ENCODE measurements around the gene MPRIP. TPM values are rescaled to one million over a fixed set of nuclear protein-coding genes. Genes with fewer than 3 reads are reported as not detected.
A peak's percentile ranks its signal among the peaks of the same experiment; 100 is the strongest.

Gene MPRIP
- total RNA-seq, 1 experiment from 2014 or later, result 140 TPM

DNA sequence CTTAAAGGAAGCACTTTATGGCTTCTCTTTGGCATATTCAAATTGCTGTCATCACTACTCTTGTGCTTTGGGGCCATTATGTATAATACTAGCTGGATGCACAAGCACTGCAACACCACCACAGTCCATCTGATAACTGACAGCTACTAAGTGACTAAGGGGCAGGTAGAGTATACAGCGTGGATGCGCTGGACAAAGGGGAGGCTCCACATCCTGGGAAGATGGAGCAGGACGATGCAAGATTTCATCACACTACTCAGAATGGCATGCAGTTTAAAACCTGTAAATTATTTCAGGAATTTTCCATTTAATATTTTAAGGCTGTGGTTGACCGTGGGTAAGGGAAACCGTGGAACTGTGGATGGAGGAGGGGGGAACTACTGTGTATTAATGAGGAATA is 25.0 kb downstream of the MPRIP start:
- Mint-ChIP-seq H3K27ac (no peak overlapping the region), H3K4me1 (peaks cover 4% of the 10 kb centered on the region; the same call in 1 of the 2 replicates), H3K9me3 (peaks cover 10% of the 10 kb centered on the region), H3K27me3 (ENCODE audit: low read depth) (no peaks in the 10 kb centered on the region), H3K36me3 (peaks cover 7% of the 10 kb centered on the region), H3K4me3 (no peak overlapping the region)
- ATAC-seq (no peak), DNase-seq (ENCODE audit: low spot score) (no peak)
- POLR2A ChIA-PET, result interaction anchor here (0.6 kb wide), 1 partner anchor 45 kb away, joined by 3 read pairs; no protein-coding TSS in a partner anchor
- TF ChIP-seq IRF2 (CRISPR knock-in tag; IDR thresholded peaks at IDR 0.05; ENCODE audit: borderline replicate concordance, low read depth) (no peak), GABPB1 (CRISPR knock-in tag; IDR thresholded peaks at IDR 0.05) (peak; percentile 98)
- CTCF ChIA-PET, result interaction anchor here (0.6 to 1.8 kb wide), 2 partner anchors 43 to 76 kb away, joined by 3 to 4 read pairs; no protein-coding TSS in a partner anchor

DNA sequence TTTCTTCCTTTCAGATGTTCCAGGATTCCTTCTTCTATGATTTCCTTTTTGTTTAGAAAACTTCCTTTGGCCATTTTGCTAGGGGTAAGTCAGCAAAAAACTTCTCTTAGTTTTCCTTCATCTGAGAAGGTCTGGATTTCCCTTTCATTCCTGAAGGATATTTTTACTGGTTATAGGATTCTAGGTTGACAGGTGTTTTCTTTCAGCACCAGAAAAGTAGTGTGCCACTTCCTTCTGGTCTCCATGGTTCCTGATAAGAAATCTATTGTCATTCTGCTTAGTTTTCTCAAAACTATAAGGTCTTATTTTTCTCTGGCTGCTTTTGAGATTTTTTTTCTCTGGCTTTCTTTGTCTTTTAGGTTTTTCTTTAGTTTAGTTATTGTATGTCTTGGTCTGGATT is 27.6 kb downstream of the MPRIP start:
- no peak for DNase-seq (ENCODE audit: low spot score)
- ChIA-PET POLR2A (no interaction called here), CTCF (no interaction called here)
- no peak for TF ChIP-seq ZNF396 (CRISPR knock-in tag; IDR thresholded peaks at IDR 0.05; ENCODE audit: borderline replicate concordance)
- TF ChIP-seq ZNF317 (CRISPR knock-in tag; IDR thresholded peaks at IDR 0.05; ENCODE audit: borderline replicate concordance, low read depth), result peak; percentile 69; the same call in 1 of the 2 replicates
- Mint-ChIP-seq H3K27me3 (ENCODE audit: low read depth) (no peaks in the 10 kb centered on the region), H3K36me3 (peaks cover 7% of the 10 kb centered on the region), H3K4me3 (no peak overlapping the region), H3K27ac (no peak overlapping the region), H3K4me1 (peaks cover 4% of the 10 kb centered on the region; the same call in 1 of the 2 replicates), H3K9me3 (peaks cover 10% of the 10 kb centered on the region)
- no peak for ATAC-seq

DNA sequence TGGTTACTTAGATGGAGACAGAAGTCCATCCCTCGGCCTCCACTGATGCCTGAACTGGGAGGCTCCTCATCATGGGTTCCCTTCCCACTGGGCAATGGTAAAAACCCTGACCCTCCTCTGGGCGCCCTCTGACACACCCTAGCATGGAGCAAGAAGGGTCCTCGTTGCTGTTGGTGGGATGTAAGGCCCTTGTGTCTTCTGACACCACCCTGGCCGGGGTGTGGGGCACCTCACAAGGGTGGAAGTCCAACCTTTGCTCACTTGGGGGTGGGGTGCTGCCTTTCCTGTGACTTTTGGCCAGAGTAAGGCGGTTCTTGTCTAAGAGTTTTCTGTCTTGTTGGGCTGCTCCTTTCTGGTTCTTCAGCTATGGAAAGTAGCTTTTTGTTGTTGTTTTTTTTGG is 28.7 kb downstream of the MPRIP start:
- DNase-seq (ENCODE audit: low spot score), result peak; percentile 5
- H3K27ac Mint-ChIP-seq, result no peak overlapping the region
- H3K4me3 Mint-ChIP-seq, result no peak overlapping the region
- TF ChIP-seq, protein P1, sequence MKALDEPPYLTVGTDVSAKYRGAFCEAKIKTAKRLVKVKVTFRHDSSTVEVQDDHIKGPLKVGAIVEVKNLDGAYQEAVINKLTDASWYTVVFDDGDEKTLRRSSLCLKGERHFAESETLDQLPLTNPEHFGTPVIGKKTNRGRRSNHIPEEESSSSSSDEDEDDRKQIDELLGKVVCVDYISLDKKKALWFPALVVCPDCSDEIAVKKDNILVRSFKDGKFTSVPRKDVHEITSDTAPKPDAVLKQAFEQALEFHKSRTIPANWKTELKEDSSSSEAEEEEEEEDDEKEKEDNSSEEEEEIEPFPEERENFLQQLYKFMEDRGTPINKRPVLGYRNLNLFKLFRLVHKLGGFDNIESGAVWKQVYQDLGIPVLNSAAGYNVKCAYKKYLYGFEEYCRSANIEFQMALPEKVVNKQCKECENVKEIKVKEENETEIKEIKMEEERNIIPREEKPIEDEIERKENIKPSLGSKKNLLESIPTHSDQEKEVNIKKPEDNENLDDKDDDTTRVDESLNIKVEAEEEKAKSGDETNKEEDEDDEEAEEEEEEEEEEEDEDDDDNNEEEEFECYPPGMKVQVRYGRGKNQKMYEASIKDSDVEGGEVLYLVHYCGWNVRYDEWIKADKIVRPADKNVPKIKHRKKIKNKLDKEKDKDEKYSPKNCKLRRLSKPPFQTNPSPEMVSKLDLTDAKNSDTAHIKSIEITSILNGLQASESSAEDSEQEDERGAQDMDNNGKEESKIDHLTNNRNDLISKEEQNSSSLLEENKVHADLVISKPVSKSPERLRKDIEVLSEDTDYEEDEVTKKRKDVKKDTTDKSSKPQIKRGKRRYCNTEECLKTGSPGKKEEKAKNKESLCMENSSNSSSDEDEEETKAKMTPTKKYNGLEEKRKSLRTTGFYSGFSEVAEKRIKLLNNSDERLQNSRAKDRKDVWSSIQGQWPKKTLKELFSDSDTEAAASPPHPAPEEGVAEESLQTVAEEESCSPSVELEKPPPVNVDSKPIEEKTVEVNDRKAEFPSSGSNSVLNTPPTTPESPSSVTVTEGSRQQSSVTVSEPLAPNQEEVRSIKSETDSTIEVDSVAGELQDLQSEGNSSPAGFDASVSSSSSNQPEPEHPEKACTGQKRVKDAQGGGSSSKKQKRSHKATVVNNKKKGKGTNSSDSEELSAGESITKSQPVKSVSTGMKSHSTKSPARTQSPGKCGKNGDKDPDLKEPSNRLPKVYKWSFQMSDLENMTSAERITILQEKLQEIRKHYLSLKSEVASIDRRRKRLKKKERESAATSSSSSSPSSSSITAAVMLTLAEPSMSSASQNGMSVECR (CRISPR knock-in tag; IDR thresholded peaks at IDR 0.05; ENCODE audit: borderline replicate concordance), result no peak
- no peaks in the 10 kb centered on the region for H3K27me3 Mint-ChIP-seq (ENCODE audit: low read depth)
- ATAC-seq, result no peak
- ChIA-PET CTCF (interaction anchor here (1.2 to 1.4 kb wide), 2 partner anchors 71 to 76 kb away, joined by 3 to 7 read pairs; no protein-coding TSS in a partner anchor), POLR2A (no interaction called here)
- peaks cover 4% of the 10 kb centered on the region; the same call in 1 of the 2 replicates for H3K4me1 Mint-ChIP-seq
- H3K9me3 Mint-ChIP-seq, result peaks cover 10% of the 10 kb centered on the region
- H3K36me3 Mint-ChIP-seq, result peaks cover 7% of the 10 kb centered on the region

DNA sequence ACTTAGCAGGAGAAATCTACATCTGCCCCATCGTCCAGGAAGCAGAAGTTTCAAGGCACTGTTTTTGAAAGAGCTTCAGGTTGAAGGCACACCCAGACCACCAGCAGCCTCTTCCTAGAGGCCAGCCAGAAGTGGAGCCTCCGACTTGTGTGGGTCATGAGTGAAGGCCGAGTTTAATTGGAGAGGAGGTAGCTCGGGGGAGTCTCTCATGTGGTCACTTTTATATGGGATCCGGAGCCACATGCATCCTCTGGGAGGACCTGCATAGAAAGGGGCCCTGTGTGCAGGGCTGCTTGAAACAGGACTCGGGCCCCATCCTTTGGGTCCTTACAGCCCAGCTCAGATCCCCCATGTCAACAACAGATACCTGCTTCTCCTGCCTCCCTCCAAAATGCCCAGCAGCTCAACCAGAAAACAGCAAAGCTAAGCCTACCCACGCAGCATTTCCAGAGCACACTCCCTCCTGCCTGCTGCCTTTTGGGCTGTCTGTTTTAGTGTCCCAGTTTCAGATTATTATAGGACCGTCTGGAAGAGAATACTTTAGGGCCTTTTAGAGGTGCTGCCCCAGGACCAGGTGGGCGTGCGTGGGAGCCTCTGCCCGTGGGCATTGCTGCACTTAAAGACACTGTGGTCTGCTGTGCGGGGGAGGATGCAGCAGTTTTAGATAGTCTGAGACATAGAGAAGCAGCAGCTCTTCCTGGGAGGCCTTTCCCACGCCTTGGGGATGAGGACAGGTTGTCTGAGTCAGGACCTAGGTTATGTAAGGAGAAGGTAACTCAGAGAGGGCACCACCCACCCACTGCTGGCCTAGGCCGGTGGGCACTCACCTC is 29.5 kb downstream of the MPRIP start:
- TF ChIP-seq, protein P2, sequence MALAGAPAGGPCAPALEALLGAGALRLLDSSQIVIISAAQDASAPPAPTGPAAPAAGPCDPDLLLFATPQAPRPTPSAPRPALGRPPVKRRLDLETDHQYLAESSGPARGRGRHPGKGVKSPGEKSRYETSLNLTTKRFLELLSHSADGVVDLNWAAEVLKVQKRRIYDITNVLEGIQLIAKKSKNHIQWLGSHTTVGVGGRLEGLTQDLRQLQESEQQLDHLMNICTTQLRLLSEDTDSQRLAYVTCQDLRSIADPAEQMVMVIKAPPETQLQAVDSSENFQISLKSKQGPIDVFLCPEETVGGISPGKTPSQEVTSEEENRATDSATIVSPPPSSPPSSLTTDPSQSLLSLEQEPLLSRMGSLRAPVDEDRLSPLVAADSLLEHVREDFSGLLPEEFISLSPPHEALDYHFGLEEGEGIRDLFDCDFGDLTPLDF (CRISPR knock-in tag; IDR thresholded peaks at IDR 0.05), result no peak
- TF ChIP-seq, protein P3, sequence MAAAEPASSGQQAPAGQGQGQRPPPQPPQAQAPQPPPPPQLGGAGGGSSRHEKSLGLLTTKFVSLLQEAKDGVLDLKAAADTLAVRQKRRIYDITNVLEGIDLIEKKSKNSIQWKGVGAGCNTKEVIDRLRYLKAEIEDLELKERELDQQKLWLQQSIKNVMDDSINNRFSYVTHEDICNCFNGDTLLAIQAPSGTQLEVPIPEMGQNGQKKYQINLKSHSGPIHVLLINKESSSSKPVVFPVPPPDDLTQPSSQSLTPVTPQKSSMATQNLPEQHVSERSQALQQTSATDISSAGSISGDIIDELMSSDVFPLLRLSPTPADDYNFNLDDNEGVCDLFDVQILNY (CRISPR knock-in tag; IDR thresholded peaks at IDR 0.05), result no peak
- DNase-seq (ENCODE audit: low spot score), result no peak
- Mint-ChIP-seq H3K27ac (no peak overlapping the region), H3K27me3 (ENCODE audit: low read depth) (no peaks in the 10 kb centered on the region), H3K4me3 (no peak overlapping the region), H3K36me3 (peaks cover 7% of the 10 kb centered on the region), H3K4me1 (peaks cover 4% of the 10 kb centered on the region; the same call in 1 of the 2 replicates), H3K9me3 (peaks cover 10% of the 10 kb centered on the region)
- ChIA-PET POLR2A (no interaction called here), CTCF (interaction anchor here (0.8 to 1.4 kb wide), 3 partner anchors 16 to 75 kb away, joined by 3 to 7 read pairs (median 3); no protein-coding TSS in a partner anchor)
- ATAC-seq, result no peak
